Activated gamma-delta T cell treated with Interleukin-2 at 50 U/mL for 16 hours (primary cell): ENCODE data around the gene CBS.
"Not testable (repeated sequence)": the region's sequence is repeated elsewhere in the genome, so short reads cannot be mapped to it uniquely, and the experiment has no call there.

Experiments
- DNase-seq: peaks from one replicate; pipeline ENCODE4 v3.0.0-alpha.2; 2020

The CBS gene

DNA sequence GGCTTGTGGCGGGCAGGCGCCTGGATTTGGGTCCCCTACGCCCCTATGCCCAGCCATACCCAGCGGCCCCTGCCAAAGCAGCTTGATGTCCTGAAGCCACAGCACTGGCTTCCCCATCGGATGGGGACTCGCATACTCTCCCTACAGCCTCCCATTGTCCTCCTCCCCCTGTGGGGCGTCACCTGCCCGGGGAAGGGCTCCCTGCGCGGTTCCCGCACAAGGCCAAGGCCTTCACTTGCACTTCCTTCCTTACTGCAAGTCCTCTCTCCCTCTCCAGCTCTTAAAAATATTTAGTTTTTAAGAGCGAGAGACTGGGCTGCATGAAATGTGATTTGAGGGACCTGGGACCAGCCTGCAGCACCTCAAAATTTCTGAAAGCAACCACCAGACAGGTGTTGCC lies 8.9 kb downstream of the CBS start:
- not testable (repeated sequence) for DNase-seq

DNA sequence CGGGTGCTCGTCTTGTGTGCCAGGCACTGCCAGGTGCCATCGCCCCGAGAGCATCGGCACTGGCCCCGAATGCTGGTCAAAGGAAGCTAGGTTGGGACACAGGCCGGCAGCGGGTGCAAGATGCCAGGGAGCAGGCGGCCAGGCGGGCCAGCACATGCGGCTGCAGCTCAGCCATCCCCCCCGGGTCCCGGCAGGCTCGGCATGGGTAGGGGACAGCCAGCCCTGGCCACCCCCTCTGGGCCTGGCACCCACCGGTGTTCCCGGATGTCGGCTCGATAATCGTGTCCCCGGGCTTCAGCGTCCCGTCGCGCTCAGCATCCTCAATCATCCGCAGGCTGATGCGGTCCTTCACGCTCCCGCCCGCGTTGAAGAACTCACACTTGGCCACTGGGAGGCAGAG lies 9.6 kb downstream of the CBS start:
- DNase-seq, result not testable (repeated sequence)

DNA sequence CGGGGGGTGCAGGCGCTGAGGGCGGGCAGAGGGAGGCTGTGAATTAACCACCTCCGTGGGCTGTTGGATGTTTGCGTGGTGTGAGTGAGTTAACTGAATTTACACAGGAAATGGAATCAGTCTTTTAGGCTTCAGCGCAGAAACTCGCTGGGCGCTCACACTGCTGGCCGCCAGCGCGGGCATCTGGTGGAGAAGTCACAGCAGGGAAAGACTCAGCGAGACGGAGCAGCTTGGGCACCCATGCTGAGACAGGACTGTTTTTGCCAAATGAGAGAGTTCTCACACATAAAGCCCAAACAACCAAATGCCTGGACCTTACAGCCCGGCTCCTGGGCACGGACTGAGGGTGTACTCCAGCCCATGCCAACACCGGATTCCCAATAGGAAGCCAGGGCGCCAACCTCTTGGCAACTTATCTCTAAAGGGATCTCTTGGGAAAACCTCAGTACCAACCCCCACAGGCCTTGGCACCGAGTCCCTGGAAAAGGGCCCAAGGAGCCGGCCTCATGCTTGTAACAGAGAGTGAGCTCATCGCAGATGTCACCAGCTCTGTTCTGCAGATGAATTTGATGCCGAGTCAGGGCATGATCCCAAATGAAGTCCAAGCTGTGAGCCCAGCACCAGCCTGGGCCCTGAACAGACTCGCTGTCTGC lies 11.2 kb downstream of the CBS start:
- DNase-seq, result not testable (repeated sequence)

DNA sequence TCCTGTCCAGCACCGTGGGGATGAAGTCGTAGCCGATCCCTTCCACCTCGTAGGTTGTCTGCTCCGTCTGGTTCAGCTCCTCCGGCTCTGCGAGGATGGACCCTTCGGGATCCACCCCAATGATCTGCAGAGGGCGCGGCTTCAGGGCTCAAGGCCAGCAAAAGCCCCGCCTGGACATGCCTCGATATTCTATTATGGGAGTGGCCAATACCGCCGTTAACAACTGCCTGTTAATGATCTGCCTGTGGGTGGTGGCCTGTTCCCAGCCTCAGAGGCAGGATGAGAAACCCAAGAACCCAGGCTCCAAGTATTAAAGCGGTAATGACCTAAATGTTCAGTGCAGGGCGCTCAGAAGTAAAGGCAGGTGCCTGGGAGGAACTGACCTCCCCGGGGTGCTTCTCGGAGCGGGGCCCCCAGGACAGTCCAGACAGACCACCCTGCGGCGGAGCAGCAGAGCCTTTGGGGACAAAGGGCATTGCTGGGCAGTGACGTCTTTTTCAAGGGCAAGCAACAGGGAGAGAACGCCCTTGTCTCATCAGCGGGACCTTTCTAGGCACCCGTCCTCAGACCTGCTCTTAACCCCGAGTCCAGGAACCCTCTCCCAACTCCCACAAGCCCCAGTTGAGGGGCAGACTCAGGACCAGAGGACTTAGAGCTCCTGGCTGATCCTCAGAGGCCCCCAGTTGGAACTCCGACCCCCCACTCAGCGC lies 12.5 kb downstream of the CBS start:
- not testable (repeated sequence) for DNase-seq

DNA sequence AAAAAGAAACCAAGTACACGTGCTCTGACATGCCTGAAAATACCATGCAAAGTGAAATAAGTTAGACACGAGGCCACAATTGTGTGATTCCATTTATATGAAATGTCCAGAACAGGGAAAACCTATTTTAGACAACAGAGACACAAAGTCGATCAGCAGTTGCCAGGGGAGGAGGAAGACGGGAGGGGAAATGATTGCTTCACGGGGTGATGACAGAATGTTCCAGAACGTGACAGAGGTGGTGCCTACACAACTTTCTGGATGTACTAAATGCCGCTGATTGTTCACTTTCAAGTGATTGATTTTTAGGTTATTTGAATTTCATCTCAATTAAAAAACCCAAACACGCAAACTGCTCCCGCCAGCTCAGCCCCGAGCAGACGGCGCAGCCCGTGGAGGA lies 22.5 kb downstream of the CBS start:
- DNase-seq, result not testable (repeated sequence)

DNA sequence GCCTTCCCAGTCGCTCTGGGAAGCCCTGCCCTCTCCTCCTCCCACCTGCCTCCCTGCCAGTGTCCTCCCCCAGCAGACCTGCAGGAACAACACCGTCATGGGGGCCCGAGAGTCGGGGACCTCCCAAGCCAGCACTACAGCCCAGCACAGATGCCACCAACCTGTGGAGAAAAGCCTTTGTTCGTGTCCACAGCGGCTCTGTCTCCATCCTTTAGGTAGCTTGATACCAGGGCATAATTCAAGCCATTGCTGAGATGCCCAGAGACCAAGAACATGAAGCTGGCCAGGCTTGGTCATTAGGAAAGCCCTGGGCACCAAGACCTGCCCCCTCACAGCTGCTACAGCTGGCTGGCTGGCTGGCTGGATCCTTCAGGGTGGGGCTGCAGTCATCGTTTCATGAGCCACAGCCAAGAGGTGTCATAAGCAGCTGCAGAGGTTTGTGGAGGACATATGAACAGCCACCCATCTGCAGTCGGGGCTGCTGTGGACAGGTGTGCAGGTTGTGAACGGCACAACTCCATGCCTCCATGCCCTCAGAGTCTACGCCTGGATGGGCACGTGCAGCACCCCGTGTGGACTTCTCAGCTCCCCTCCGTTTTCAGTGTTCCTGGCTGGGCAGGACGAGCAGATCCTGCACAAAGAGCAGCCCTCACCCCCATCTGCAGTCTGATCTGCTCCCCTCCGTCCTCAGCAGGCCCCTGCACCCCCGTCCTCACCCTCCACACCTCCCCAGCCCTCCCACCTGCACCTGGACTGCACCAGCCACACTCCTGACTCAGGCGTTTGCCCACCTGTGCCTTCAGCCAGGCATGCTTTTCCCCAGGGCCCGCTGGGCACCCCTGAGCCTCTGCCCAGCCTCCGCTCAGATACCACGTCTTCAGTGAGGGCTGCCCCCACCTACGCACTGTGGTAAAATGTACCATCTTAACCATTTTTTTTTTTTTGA lies 29.5 kb downstream of the CBS start:
- DNase-seq, result not testable (repeated sequence)

DNA sequence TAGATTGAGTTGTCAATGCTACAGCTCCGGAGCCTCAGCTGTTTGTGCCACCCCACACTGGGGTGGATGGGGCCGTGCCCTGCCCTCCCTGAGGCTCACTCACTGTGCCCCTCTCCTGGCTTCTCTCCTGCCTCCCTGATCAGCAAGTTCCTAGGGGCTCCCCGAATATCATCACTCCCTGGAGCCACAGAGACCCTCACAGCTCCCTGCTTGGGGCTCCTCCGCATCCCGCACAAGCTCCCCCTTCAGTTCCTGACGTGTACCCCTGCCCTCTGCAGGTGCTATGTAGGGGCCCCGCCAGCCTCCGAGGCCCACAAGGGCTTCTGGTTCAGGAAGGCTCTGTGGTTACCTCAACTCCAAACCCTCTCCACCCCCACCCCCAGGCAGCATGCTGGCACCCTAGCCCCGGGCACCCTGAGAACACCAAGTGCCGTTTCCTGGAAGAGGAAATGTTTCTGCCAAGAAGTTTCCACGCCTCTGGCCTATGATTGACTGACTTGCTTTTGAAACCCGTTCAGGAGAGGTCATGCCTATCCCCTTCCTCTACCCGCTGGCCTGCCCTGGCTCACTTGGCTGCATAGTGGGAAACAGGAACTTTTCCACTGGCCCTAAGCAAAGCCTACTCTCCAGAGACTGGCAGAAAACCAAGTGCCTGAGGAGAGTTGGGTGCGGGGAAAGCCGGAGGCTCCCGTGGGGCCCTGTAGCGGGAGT lies 30.3 kb downstream of the CBS start:
- DNase-seq, result not testable (repeated sequence)

DNA sequence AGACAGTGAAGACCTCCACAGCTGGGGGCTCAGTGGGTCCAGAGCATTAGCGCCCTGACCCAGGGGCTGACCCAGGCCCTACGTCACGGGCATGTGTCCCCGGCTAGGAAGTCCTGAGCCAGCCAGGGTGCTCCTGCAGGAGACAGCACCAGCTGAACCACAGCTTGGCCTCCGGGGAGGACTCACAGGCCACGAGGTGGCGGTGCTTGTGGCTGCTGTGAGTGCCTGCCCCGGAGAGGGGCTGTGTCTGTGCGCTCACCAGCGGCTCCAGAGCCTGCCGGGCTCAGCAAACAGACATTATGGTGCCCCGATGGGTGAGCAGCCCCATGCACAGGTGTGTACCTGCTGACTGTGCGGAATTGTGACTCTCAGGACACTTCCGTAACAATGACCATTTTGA lies 31.1 kb downstream of the CBS start:
- DNase-seq, result not testable (repeated sequence)

DNA sequence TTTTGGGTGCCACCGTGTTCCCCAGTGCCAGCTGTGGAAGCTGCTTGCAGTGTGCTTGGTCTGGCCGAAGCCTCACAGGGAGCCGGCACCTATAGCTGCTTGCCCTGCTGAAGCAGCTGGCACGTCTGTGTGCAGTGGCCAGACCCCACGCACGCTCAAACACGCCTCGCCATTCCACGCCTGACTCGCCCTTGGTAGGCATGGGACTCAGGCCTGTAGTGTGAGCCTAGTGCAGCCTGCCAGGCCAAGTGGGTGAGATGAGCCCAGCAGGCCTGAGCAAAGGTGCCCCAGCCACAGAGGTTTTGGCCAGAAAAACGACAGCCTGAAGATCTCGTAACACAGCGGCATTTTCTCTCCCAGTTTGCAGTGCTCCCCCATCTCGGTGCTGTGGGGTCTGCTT lies 32.3 kb downstream of the CBS start:
- not testable (repeated sequence) for DNase-seq

DNA sequence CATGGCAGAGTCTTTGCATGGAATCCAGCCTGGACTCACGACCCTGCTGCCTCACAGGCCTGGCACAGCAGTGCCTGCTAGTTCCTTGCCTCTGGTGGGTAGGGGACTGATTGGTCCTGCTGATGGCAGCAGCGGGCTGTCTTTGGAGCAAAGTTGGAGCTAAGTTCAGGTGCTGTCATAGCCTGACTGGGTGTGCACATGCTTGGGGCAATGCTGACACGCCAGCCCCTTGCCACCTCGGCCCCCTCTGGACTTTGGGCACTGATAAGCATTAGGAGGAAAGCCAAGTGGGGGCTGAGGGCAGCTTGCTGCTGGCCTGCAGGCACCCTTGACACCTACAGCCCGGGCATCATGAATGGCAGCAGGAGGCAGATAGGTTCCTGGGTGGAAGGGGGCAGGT lies 33.5 kb downstream of the CBS start:
- not testable (repeated sequence) for DNase-seq

DNA sequence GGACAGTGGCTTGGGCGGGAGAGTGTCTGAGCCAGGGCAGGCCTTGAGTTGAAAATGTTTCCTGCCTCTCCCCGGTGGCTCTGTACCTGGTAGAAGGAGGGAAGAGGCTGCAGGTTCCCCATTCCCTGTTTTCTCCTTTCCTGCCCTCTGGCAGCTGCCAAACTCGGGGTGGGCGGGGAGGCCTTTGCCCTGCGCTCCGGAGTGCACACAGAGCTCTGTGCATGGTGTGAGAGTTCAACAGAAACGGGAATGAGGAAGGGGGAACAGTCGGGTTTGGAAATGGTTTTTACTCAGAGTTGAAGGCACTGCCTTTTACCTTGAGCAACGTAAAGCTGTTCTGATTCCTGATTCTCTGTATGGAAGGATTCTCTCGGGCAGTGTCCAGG lies 37.0 kb downstream of the CBS start:
- not testable (repeated sequence) for DNase-seq

DNA sequence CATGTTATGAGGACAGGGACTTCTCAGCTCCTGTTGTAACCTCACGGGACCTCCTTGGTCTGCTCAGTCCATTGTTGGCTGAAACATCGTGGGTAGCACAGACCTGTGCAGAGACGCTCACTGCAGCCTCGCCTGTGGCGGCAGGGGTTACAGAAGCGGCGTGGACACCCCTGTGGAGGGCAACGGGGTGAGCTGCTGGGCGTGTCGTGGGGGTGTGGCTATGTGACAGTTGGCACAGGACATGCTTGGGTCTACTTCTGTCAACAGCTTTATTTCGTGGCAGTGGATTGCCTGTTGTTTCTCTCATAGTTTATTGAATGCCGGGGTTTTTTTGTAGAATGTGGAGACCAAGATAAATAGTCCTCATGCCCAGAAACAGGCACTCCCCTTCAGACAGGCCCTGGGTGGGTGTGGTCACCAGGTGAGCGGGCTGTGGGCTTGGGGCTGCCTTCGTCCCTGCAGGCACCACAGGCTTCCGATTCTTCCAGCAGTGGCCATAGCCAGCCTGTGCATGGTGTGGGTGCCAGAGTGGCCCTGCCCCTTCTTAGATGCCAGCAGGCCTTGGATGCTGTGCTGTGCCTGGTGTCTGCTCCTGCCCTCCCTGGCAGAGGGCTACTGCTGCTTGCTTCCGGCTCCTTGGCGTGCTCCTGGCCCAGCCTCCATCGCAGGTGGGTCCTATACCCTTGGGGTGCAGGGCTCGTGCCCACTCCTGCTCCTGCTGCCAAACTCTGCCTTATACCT lies 37.5 kb downstream of the CBS start:
- DNase-seq, result not testable (repeated sequence)

DNA sequence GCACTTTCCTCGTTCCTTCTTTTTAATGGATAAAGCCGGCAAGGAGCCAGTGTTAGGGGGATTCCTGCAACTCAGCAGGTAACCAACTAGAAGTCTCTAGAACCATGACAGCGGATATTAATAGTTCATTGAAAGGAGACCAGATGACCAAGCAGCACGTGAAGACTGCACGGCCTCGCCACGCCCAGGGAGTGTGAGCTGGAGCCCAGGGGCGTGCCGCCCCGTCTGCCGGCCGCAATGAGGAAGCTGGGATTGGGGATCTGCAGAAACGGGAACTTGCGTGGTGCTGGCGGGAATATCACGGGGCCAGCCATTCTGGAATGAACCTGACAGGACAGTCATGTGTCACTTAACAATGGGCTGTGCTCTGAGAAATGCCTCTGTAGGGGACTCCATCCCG lies 38.7 kb downstream of the CBS start:
- not testable (repeated sequence) for DNase-seq

DNA sequence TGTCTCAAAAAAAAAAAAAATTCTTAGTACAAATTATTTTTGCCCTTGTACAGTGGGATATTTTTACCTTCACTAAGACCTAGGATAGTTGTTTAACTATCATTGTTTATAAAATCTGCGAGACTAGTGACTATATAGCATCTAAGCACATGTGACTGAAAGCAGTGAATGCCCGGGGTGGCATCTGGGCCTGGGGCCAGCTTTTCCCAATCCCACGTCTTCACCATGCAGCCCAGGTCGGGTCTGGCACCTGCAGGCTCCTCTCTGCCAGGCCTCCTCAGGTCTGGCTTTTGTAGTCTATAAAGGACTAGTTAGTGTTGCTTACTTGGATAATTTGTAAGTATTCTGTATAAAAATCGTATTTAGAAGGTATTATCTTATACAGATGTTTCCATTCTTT lies 40.8 kb downstream of the CBS start:
- no peak for DNase-seq

DNA sequence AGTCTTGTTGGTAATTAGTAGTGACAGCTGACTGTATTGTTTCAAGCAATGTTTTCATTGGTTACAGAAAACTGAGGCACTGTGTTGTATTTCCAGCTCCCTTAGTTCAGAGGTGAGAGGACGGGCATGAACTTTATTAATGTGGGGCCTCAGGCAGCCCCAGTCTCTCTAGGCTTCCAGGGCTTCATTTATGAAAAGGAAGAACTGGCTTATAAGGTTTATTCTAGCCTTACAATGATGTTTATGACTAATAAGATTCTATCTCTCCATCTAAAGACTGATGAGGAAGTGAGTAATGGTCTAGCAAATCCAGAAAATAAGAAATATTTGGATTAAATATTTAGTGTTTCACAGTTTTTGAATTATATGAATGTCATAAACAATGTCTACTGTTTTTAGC lies 41.5 kb downstream of the CBS start:
- DNase-seq, result no peak

DNA sequence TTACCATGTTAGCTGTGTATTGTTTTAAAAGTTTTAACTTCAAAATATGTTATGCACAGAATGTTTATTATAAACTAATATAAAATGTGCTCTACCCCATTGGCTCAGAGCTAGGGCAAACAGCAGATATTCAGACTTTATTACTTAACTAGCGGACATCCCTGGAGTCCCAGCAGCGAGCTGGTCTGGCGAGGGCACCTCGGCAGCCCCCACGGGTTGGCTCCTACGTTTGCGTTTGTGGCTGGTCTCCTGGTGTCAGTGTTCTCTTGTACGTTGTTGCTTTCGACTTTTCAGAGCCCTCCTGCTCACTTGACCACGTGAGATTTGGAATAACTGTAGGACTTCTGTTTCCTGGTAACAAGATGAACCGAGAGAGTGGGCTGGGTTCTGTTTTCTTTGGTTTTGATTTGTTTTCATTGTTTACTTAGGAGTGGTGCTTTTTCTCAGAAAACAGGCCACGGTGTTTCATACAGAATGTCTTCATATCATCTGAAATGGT lies 44.5 kb downstream of the CBS start:
- no peak for DNase-seq

DNA sequence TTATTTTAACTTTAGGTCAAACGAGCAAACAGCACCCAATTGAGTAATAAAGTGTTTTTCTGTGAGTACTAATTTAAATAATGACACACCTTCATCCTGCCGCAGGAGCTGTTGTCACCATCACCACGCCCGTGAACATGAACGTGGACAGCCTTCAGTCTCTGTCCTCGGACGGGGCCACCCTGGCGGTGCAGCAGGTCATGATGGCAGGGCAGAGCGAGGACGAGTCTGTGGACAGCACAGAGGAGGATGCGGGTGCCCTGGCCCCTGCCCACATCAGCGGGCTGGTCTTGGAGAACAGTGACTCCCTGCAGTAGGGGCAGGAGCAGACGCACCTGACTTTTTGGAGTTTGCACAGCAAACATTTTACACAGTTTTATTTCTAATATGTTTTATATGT lies 45.9 kb downstream of the CBS start:
- DNase-seq, result no peak

DNA sequence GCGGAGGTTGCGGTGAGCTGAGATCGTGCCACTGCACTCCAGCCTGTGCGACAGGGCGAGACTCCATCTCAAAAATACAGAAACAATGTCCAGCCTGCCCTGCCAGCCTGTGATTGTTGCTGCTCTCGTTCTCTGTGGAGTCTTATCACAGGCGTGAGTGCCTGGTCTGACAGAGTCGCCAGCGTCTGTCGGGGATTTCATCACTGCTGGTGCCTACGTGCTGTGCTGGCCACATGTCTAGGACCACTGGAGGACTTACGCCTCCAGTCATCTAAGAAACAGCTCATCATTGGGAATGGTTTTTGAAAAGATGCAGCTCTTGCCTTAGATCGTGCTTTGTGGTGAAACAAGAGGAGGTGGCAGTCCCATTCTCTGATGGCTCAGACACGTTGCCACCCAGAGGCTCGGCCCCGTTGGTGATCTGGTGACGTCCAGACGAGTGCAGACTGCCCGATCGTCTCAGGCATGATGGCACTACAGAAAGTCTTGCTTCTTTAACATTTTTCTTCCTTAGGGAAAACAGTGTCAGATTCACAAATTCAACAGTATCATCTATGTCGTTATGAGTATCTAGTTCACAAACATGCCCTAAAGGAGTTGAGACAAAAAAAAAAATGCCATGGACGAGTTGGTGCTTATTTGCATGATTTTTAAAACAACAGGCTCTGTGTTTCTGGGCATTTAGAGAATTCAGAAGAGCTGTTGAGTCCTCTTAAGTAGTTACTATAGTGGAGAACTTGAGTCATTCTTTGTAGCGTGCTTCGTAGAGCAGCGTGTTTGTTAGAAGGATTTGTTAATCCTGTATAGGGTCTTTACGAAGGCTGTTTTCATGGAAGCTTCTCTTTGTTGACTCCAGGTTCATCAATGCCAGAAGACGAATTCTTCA lies 47.5 kb downstream of the CBS start:
- DNase-seq, result no peak

DNA sequence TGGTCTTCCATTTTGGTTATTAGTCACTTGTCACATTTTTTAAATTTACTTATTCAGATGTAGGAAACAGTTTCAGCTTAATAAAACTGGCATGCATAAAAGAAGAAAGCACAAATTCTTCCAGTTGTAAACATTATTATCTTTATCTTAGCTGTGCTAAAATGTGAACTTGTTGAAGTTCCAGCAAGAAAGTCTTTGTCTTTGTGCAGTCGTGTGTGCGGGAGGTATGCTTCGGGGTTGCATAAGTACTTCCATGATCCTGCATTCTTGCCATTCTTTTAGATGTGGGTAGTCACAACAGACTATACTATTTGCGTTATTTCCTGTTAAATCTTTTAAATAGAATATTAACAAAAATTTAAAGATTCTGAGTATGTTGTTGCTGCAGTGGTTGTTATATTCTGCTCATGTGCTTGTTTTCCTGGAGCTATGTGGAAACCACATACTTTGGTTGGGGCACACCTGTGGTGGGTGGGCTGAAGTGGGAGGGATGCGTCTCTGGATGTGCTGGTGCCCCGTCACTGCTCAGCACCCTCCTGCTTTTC lies 49.9 kb downstream of the CBS start:
- no peak for DNase-seq

DNA sequence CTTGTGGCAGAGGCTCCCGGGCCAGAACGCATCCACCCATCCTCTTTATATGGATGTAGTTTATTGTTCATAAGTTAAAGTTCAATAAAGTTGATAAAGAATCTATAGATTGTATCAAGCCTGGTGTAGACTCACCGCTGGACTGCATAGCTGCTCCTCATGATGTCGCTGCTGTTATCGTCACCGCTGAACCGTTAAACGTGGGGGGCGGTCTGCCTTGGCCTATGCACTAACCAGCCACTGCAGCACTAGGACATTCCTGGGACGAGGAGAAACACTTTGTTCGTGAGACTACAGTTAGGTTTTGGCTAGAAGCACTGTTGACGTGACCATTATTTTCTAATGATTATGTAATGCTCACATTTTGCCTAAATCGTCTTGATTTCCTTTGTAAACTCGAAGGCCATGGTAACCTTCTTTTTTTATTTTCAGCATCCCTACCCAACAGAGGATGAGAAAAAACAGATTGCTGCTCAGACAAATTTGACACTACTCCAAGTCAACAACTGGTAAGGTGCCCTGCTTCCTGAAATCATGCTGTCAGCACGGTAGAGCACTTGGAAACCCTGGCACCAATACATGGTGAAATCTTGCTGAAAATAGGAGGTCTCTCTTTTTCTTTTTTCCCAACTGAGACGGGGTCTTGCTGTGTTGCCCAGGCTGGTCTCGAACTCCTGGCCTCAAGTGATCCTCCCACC lies 51.0 kb downstream of the CBS start:
- DNase-seq, result no peak
